Astrocyte (in vitro differentiated cells and primary cell): ENCODE results near the gene CARD8. TPM values are rescaled to one million over a fixed set of nuclear protein-coding genes. Genes with fewer than 3 reads are reported as not detected.

Experiments used
- DNase-seq: peaks from one replicate; pipeline ENCODE4 v3.0.0-alpha.2; 2010; ENCODE audit warnings: low read depth
- FAIRE-seq: peaks from 2 replicates; lab custom pipeline; 2011; peaks lifted over from hg19 to GRCh38; lab: Jason Lieb, UNC
- H2AFZ ChIP-seq: 2 replicates; pipeline ENCODE4 v1.6.0; 2012; ENCODE audit warnings: low read depth, low read length, inconsistent platforms
- H3K27ac ChIP-seq: 2 replicates; pipeline ENCODE4 v1.5.1; 2011; ENCODE audit warnings: low read depth, low read length, inconsistent platforms
- H3K27me3 ChIP-seq: 2 replicates; pipeline ENCODE4 v1.6.0; 2011; ENCODE audit warnings: low read length, inconsistent platforms; ENCODE audit not compliant: insufficient read depth
- H3K36me3 ChIP-seq: 2 replicates; pipeline ENCODE4 v1.5.1; 2011; ENCODE audit warnings: low read length, inconsistent platforms; ENCODE audit not compliant: insufficient read depth
- H3K4me1 ChIP-seq: 2 replicates; pipeline ENCODE4 v1.5.1; 2011; ENCODE audit warnings: low read length, inconsistent platforms; ENCODE audit not compliant: insufficient read depth
- H3K4me2 ChIP-seq: 2 replicates; pipeline ENCODE4 v1.6.0; 2012; ENCODE audit warnings: low read length, inconsistent platforms
- H3K4me3 ChIP-seq: 2 replicates; pipeline ENCODE4 v1.5.1; 2011; ENCODE audit warnings: low read depth, mild to moderate bottlenecking, low read length, inconsistent platforms; ENCODE audit not compliant: insufficient read depth
- H3K79me2 ChIP-seq: 2 replicates; pipeline ENCODE4 v1.6.0; 2012; ENCODE audit warnings: mild to moderate bottlenecking, low read length, inconsistent platforms; ENCODE audit not compliant: insufficient read depth
- H3K9ac ChIP-seq: 2 replicates; pipeline ENCODE4 v1.6.0; 2012; ENCODE audit warnings: mild to moderate bottlenecking, low read length, inconsistent platforms
- H3K9me3 ChIP-seq: 2 replicates; pipeline ENCODE4 v1.5.1; 2012; ENCODE audit warnings: low read depth, mild to moderate bottlenecking, low read length, inconsistent platforms; ENCODE audit not compliant: insufficient read depth
- H4K20me1 ChIP-seq: 2 replicates; pipeline ENCODE4 v1.6.0; 2012; ENCODE audit warnings: low read length, inconsistent platforms; ENCODE audit not compliant: insufficient read depth
- H3K27ac Mint-ChIP-seq: one replicate; pipeline ENCODE4 v1.8.0; 2021; ENCODE audit warnings: mild to moderate bottlenecking, mixed read lengths; ENCODE audit not compliant: unreplicated experiment
- H3K27me3 Mint-ChIP-seq: one replicate; pipeline ENCODE4 v1.8.0; 2021; ENCODE audit warnings: low read depth, mixed read lengths; ENCODE audit not compliant: unreplicated experiment
- H3K36me3 Mint-ChIP-seq: one replicate; pipeline ENCODE4 v1.8.0; 2021; ENCODE audit warnings: low read depth, mixed read lengths; ENCODE audit not compliant: unreplicated experiment
- H3K4me1 Mint-ChIP-seq: one replicate; pipeline ENCODE4 v1.8.0; 2021; ENCODE audit warnings: low read depth, mixed read lengths; ENCODE audit not compliant: unreplicated experiment
- H3K4me3 Mint-ChIP-seq: one replicate; pipeline ENCODE4 v1.8.0; 2021; ENCODE audit warnings: mild to moderate bottlenecking, moderate library complexity, mixed read lengths; ENCODE audit not compliant: unreplicated experiment
- H3K9me3 Mint-ChIP-seq: one replicate; pipeline ENCODE4 v1.8.0; 2021; ENCODE audit warnings: mild to moderate bottlenecking, mixed read lengths; ENCODE audit not compliant: unreplicated experiment
- EZH2 ChIP-seq: IDR thresholded peaks from 2 replicates; pipeline ENCODE4 v1.6.1; 2012; ENCODE audit warnings: mild to moderate bottlenecking, low read length, inconsistent platforms; ENCODE audit not compliant: insufficient read depth
- total RNA-seq: library from RNA; stranded (reverse); gene quantifications from 2 replicates; pipeline ENCODE4 v1.2.1, GENCODE V29; 2021
- TF ChIP-seq, protein P1 (sequence below): IDR thresholded peaks from 2 replicates; pipeline ENCODE4 v1.5.1; 2011; ENCODE audit warnings: low read depth, mild to moderate bottlenecking, inconsistent platforms, low read length, moderate library complexity; ENCODE audit not compliant: insufficient read depth

The CARD8 gene
- total RNA-seq, 1 donor from 2014 or later = 26.3 TPM

DNA sequence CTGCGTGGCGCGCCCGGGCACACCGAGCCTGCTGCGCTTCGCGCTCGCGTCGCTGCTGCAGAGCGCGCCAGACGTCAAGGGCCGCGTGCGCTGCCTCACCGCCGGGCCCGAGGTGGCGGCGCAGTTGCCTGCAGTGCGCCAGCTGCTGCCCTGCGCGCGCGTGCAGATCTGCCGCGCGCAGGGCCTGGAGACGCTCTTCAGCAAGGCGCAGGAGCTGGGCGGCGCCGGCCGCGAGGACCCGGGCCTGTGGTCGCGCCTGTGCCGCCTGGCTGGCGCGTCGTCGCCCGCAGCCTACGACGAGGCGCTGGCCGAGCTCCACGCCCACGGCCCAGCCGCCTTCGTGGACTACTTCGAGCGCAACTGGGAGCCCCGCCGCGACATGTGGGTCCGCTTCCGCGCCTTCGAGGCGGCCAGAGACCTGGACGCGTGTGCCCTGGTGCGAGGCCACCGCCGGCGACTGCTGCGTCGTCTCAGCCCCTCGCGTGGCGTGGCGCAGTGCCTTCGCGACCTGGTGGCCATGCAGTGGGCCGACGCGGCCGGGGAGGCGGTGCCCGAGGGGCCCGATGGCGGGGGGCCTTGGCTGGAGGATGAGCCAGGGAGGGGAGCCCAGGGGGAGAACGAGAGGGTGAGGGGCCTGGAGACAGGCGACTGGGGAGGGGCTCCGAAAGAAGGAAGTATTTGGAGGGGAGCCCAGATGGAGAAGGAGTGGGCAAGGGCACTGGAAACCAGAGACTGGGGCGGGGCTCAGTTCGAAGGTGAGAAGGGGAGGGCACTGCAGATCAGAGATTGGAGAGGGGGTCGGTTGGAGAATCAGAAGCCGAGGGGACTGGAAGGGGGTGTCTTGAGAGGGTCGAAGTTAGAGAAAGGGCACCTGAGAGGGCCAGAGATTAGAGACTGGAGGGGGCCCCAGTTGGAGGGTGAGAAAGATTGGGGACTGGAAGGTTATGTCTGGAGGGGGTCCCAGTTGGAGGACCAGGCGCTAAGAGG, 60.6 kb downstream of the CARD8 start:
- Mint-ChIP-seq H3K27ac (peak overlapping the region; percentile 58), H3K4me3 (no peak overlapping the region), H3K9me3 (no peaks in the 10 kb centered on the region), H3K27me3 (no peaks in the 10 kb centered on the region), H3K36me3 (peaks cover 15% of the 10 kb centered on the region), H3K4me1 (no peaks in the 10 kb centered on the region)
- H3K27ac ChIP-seq = no peak overlapping the region
- H3K4me2 ChIP-seq = no peak overlapping the region
- H3K4me1 ChIP-seq = no peaks in the 10 kb centered on the region
- H3K9me3 ChIP-seq = no peaks in the 10 kb centered on the region
- TF ChIP-seq, protein P1, sequence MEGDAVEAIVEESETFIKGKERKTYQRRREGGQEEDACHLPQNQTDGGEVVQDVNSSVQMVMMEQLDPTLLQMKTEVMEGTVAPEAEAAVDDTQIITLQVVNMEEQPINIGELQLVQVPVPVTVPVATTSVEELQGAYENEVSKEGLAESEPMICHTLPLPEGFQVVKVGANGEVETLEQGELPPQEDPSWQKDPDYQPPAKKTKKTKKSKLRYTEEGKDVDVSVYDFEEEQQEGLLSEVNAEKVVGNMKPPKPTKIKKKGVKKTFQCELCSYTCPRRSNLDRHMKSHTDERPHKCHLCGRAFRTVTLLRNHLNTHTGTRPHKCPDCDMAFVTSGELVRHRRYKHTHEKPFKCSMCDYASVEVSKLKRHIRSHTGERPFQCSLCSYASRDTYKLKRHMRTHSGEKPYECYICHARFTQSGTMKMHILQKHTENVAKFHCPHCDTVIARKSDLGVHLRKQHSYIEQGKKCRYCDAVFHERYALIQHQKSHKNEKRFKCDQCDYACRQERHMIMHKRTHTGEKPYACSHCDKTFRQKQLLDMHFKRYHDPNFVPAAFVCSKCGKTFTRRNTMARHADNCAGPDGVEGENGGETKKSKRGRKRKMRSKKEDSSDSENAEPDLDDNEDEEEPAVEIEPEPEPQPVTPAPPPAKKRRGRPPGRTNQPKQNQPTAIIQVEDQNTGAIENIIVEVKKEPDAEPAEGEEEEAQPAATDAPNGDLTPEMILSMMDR = no peak
- no peak for TF ChIP-seq EZH2
- no peak overlapping the region for H3K4me3 ChIP-seq
- no peak overlapping the region for H3K9ac ChIP-seq
- no peaks in the 10 kb centered on the region for H3K36me3 ChIP-seq
- DNase-seq (no peak), FAIRE-seq (no peak)
- H3K79me2 ChIP-seq = no peaks in the 10 kb centered on the region
- no peak overlapping the region for H2AFZ ChIP-seq
- H4K20me1 ChIP-seq = no peaks in the 10 kb centered on the region
- no peaks in the 10 kb centered on the region for H3K27me3 ChIP-seq

DNA sequence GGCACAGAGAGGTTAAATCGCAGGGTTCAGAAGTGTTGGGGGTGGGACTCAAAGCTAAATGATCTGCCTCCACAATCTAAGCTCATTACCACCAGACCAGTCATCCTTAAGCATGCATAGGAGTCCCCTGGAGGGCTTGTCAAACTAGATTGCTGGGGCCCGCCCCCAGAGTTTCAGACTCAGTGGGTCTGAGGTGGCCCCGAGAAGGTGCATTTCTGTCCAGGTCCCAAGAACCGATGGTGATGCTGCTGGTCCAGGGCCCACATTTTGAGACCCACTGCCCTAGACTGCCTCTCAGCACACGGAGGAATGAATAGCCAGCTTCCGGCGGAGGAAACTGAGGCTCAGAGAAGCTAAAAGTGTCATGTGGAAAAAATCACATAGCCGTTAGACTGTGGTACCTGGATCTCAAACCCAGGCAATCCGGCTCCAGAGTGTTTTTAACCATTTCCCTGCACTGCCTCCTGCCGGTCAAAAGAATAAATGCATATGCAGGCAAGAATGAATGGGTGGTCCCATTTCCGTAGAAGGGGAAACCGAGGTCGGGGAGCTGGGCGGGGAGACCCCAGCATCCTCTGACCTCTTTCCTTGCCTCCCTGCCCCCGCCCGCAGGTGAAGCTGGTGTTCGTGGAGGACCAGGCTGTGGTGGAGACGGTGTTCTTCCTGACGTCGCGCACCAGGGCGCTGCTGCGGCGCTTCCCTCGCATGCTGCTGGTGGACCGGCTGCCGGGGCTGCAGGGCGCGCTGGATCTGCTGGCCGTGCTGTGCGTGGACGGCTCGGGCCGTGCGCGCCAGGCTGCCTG, 61.5 kb downstream of the CARD8 start:
- Histone ChIP-seq H4K20me1 (no peaks in the 10 kb centered on the region), H3K4me2 (no peak overlapping the region), H3K27ac (no peak overlapping the region), H3K79me2 (no peaks in the 10 kb centered on the region), H3K27me3 (no peaks in the 10 kb centered on the region), H2AFZ (no peak overlapping the region), H3K36me3 (no peaks in the 10 kb centered on the region), H3K9me3 (no peaks in the 10 kb centered on the region), H3K9ac (no peak overlapping the region), H3K4me3 (no peak overlapping the region), H3K4me1 (no peaks in the 10 kb centered on the region)
- H3K4me3 Mint-ChIP-seq = no peak overlapping the region
- H3K9me3 Mint-ChIP-seq = no peaks in the 10 kb centered on the region
- no peak for TF ChIP-seq EZH2
- TF ChIP-seq, protein P1 = peak; percentile 37
- H3K27ac Mint-ChIP-seq = no peak overlapping the region
- DNase-seq (no peak), FAIRE-seq (no peak)
- H3K36me3 Mint-ChIP-seq = peaks cover 19% of the 10 kb centered on the region
- H3K4me1 Mint-ChIP-seq = no peaks in the 10 kb centered on the region
- no peaks in the 10 kb centered on the region for H3K27me3 Mint-ChIP-seq
